ENCODE measurements around the gene EIF2AK3.
"Not testable (repeated sequence)": the region's sequence is repeated elsewhere in the genome, so short reads cannot be mapped to it uniquely, and the experiment has no call there.

The EIF2AK3 gene

DNA sequence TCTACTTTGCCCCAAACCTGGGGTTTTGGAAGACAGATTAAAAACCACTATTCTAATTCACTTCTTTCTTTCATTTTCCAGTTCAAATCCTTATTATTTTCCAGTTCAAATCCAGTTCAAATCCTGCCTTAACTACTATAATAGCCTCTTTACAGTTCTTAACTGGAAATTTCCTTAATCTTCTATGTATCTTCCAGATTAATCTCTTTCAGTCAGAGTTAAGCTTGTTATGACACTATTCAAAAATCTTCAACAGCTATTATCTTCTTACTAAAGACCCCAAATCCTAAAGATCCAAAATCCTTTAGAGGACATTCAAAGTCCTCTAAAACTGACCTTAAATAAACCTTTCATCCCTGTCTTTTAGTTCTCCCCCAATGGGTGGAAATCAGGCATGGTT lies 30.1 kb downstream of the EIF2AK3 start:
- DNase-seq (ENCODE audit: low read depth in 3 of 3): no peak

DNA sequence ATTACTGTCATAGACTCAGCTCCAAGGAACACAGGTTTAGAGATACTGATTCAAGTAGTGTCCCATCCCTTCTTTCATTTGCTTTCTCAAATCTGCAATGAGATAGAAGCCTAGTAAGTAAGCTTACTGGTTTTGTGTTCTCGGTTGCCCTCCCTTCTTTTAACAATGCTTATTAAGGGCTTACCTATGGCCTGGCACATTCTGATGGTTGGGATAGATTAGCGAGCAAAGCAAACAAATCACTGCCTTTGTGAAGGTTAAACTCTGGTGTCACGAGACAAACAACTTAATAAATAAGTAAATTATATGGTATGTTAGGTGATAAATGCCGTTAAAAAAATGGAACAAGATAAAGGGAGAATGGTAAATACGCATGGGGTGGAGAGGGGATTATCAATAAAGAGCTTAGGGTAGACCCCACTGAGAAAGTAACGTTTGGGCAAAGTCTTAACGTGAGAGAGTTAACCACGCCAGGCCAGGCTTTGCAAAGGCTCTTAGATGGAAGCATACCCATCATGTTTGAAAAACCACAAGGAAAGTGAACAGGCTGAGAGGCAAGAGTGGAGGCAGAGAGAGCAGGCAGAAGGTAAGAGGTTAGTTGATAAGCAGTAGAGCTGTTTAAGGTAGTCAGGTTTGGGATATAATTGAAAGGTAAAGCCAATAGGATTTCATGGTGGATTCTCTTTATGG lies 31.0 kb downstream of the EIF2AK3 start:
- no peak for DNase-seq (ENCODE audit: low read depth in 3 of 3)

DNA sequence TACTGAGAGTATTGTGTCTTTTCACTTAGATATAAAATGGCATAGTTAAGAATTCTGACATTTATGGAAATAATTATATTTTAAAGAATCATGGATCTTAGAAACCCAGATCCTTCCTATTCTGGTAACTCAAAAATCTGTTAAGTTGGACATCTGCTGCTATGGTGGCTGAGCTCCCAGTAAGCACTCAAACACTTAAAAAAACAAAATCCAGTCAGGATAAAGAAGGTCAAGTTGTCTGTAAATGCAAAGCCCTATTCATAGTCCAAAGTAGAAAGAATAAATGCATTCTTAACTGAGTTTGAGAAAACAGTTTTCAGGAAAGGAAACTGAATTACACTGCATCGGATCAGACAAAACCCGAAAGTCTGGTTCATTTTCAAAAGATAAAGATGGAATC lies 35.6 kb downstream of the EIF2AK3 start:
- no peak for DNase-seq (ENCODE audit: low read depth in 3 of 3)

DNA sequence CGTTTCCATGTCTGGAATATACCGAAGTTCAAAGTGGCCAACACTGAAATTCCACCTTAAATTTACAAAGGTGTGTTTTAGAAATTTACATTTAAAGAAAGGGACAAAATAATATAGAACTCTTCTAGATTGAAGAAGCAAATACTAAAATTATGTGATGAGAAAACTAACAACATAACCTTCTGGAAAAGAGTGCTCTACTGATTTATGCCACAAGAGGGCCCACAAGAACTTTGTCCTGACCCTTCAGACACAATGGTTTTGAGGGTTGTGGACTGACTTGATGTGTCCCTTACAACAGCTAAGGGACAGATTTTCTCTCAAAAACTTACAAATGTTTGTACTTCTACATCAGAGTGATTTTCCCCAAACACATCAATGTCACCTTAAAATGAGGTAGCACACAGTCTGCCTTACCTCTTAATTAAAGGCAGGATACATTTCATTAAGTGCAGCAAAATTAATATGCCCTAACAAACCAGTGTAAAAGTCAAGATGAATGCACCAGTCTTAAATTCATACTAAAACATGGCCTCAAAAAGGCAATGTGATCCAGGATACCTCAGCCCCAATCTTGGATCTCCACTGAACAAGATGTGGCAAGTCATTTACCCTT lies 36.2 kb downstream of the EIF2AK3 start:
- DNase-seq (ENCODE audit: low read depth in 3 of 3): peak in 2 of 3 donors; percentile 21 to 37

DNA sequence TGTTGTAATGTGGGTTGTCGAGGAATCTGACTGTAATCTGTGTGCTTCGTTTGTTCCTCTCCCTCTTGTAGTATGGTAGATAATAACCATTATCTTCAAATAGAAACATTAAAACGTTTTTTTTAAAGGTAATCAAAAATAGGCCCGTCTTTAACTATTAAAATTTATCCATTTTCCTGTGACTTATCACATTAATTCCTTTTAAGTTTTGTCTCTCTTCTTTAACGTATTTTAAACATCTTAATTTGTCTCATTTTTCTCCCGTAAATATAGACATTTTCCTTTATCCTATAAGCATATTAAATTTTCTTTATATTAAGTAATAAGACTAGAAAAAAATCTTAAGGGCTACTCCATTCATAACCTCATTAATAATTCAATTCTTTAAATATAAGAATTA lies 41.3 kb downstream of the EIF2AK3 start:
- DNase-seq (ENCODE audit: low read depth in 3 of 3): no peak

DNA sequence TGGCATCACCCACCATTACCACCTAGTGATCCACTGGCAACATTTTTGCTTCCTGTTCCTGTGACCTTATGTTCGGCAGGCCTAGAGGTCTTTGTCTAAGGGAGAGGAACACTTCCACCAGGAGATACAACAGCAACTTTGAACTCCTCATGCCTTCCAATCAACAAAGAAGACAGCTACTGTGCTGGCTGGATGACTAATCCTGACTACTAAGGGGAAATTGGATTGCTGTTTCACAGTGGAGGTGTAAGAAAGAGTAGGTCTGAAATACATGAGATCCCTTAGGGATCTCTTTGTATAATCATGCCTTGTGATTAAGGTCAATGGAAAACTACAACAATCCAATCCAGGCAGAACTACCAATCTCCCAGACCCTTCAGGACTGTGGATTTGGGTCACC lies 45.2 kb downstream of the EIF2AK3 start:
- DNase-seq (ENCODE audit: low read depth in 3 of 3): no peak

DNA sequence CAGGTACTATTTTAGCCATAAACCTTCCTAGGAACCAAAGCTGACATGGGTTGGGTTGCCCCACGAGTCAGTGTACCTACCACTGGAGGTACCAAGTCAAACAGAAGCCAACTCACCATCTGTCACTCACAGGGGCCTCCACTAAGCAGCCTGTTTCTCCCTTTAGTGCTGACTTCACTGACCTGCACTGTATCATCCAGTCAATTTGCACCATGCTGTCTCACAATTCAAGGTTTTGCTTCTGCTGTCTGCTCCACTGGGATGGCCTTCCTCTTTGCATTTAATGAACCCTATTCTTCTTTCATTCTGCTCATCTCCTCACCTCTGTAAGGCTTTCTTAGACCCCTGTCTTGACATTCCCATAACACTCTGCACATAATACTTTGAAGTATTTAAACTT lies 47.2 kb downstream of the EIF2AK3 start:
- no peak for DNase-seq (ENCODE audit: low read depth in 3 of 3)

DNA sequence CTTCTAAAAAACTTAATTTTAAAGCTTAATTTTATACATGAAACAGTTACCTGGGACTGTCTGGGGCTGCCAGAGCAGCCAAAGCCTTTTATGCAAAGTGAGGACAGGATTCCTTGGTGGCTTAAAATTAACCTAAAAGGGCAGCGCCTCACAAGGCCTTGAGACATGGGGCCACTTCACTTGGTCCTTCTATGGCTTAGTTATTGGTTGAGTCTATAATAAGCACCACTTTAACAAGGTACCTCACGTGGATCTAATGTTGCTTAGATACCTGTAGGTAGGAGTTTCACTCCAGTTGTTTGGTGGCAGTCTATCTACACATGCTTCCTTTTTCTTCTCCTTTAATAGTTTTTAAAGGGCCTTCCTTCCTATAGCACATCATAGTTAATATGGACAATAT lies 51.6 kb downstream of the EIF2AK3 start:
- no peak for DNase-seq (ENCODE audit: low read depth in 3 of 3)

DNA sequence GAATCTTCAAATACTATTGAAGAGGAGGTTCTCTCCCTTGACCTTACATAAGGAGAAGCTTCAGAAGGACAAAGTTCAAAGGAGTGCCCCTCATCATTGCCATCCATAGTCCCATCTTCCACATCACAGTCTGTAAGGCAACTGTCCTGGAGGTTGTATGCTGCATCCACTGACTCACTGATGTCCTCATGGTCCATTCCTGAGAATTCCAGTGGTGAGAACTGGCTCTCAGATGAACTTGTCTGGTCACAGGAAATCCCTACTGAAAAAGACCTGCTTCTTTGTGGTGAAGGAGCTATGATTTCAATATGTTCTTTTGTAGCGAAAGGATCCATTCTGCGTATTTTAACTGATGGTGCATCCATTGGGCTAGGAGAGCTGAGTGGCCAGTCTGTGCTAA lies 52.2 kb downstream of the EIF2AK3 start:
- no peak for DNase-seq (ENCODE audit: low read depth in 3 of 3)

DNA sequence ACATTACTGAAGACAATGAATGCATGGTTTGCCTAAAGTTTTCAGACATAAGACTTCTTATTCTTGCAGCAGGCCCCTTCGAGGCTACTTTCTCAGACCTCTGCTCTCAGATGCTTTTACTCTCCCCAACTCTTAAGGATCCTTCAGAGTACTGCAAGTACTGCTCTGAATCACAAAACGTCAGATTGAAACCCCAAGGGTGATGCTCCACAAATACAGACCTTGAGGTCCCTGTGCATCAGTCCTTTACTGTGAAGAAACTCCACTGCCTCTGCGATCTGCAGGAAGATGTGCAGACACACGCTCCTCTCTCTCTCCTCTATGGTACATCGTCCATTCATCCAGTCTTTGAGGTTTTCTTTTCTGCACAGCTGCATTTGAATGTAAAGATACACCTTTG lies 52.8 kb downstream of the EIF2AK3 start:
- no peak for DNase-seq (ENCODE audit: low read depth in 3 of 3)

DNA sequence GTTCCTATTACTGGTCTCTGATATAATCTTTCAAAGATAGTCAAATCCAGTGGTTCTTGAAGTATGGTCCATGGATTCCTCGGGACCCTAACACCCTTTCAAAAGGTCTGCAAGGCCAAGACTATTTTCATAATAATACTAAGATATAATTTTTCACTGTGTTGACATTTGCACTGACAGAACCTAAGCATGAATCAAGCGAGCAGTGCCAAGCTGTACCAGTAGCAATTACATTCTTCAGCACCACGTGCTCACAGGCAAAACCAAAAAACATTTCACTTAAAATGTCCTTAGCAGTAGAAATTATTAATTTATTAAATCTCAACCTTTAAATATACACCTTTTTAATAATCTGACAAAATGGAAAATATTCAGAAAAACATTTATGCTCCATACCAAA lies 59.1 kb downstream of the EIF2AK3 start:
- no peak for DNase-seq (ENCODE audit: low read depth in 3 of 3)

DNA sequence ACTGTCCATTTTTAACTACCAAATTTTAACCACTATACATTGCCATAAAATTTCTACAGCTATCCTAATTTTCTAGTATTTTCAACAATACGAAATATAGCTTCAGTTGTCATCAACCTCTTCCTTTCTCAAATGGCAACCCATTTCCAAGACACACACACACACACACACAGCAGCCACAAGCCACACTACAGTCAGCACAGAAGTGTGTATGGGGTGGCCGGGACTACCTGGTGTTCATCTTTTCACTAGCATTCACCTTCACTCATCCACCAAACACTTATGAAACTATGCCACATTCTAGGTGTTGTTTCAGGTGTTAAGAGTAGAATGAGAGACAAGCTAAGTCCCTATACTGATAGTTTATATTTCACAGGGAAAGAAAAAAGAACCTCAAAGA lies 62.9 kb downstream of the EIF2AK3 start:
- DNase-seq (ENCODE audit: low read depth in 3 of 3): no peak

DNA sequence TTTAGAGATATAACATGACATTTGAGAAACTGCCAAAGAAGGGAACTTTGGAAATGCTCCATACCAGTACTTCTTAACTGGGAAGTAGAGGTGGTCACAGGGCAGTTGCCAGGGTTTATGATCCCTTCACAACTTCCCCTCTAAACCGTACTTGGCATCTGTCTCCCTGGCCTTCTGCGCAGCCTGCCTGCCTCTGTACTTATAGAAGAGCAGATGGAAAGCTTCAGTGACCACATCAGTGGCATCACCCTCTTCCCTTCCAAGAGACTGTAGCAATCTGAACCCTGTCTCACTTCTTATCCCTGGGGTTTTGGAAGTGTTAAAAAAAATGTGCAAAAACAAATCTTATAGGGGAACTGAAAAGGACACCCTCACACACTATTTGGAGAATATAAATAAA lies 64.1 kb downstream of the EIF2AK3 start:
- DNase-seq (ENCODE audit: low read depth in 3 of 3): no peak

DNA sequence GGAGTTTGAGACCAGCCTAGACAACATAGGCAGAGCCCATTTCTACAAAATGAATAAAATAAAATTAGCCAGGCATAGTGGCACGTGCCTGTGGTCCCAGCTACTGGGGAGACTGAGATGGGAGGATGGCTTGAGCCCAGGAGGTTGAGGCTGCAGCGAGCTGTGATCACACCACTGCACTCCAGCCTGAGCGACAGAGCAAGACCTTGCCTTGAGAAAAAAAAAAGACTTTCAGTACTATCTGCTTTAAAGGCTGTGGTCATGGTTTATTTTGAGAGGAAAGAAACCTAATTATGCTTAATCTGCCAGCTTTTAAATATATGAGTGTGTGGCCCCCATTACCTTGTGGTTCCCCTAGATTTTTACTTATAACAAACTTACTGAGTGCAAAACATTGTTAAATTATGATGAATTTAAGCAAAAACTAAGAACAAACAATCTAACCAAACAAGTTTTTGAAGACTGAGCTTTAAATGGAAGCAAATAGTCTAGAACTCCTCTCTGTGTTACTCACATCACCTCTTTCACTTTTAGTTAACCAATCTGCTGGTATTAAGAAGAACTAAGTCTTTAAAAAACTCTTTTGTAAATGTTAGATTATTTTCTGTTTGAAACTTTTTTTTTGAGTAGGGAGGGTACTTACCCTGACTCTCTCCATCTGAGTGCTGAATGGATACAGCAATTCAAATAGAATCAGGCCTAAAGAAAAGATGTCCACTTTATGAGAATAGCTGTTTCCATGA lies 65.4 kb downstream of the EIF2AK3 start:
- no peak for DNase-seq (ENCODE audit: low read depth in 3 of 3)

DNA sequence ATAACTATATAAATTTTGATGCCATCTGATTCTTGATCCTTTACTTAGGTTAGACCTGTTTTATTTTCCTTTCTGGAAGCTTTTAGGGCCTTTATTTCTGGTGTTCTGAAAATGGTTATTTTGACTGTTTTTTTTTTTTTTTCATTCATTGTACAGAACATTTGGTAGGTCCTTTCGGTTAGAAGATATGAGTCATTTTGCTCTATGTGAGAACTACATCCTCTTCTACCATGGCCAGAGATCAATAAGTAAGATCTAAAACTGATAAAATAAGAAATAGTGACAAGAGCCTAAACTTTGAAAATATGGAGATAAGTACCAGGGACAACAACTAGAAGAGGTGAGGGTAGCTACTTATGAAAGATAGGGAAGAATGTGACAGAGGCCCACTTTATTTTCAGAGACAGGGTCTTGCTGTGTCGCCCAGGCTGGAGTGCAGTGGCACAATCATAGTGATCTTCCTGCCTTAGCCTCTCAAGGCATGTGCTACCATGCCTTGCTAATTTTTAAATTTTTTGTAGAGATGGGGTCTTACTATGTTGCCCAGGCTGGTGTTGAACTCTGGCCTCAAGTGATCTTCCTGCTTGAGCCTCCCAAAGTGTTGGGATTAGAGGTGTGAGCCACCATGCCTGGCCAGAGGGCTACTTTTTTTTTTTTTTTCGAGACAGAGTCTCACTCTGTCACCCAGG lies 66.5 kb downstream of the EIF2AK3 start:
- no peak for DNase-seq (ENCODE audit: low read depth in 3 of 3)

DNA sequence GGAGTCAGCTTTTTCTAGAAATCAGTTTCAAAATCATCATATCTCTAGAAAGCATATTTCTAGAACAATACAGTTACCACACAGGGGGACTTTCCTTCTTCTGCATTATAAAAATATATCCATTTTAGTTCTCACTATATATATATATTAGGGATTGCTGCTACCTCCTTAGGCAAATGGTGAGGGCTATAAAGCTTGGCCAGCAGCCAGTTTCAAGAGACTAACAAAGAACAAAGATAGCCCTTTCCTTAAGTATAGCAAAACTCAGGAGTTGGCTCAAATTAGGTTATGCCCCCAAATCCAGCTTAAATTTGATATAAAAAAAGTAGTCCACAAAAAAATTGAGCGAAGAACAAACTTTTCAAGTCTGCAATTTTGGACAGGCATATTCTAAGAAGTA lies 70.0 kb downstream of the EIF2AK3 start:
- no peak for DNase-seq (ENCODE audit: low read depth in 3 of 3)

DNA sequence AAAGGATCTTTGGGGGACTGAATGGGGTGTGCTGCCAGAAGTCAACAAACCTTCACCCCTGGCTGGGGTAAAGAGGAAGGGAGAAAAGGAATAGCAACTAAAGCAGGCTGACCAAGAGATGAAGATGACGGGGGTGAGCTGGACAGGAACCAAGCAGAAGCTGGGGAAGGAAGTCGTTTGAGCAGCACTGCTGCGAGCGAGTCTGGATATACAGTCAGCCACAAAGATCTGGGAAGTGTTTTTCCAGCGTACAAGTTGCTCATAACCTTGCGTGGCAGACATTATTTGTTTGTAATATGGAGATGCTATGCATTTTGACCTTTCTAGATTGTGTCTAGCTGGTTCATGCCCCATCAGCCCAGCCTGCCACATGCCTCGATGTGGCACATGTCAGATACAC lies 71.2 kb downstream of the EIF2AK3 start:
- DNase-seq (ENCODE audit: low read depth in 3 of 3): no peak

DNA sequence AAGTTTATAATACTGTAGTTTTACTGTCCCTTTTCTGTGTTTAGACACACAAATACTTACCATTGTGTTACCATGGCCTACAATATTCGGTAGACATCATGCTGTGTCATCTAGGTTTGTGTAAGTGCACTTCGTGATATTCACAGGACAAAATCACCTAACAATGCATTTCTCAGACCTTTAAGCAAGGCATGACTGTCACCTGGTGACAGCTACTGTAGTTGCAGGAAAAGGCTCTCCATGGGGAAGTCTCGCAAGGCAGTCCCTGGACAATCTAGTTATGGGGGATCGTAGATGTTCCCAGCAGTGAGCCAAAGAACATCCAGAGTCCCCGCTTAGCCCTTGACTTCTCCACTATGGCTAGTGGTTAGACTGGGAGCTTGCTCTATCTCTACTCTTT lies 73.1 kb downstream of the EIF2AK3 start:
- DNase-seq (ENCODE audit: low read depth in 3 of 3): no peak

DNA sequence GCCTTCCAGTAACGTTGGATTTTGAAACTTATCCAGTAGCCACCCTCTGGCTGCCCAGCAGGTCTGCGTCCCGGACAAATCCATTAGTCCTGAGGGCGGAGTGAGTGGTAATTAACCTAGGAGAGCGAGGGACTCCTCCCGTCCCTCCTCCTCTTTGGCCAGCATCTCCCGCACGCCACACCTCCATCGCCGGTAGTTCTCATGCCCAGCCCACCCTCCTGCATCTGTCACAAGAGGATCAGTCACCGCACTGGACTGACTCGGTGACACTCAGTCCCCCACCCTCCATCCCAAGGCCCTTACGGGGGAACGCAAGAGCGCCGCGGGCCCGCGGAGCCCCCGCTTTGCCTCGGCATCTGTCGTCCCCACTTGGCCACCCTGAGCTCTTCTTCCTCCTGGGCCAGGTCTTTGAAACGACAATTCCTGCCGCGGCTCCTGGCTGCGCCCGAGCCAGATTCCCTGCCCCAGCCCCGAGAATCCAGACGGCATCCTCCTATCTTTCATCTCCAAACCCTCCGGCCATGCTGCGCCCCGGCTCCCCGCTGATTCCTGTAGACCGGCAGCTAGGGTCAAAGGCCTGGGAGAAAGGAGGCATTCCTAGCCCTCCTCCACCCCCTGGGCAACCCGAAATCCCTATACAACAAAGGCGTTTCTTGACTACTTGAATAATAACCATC lies 77.5 kb downstream of the EIF2AK3 start:
- DNase-seq (ENCODE audit: low read depth in 3 of 3): no peak

DNA sequence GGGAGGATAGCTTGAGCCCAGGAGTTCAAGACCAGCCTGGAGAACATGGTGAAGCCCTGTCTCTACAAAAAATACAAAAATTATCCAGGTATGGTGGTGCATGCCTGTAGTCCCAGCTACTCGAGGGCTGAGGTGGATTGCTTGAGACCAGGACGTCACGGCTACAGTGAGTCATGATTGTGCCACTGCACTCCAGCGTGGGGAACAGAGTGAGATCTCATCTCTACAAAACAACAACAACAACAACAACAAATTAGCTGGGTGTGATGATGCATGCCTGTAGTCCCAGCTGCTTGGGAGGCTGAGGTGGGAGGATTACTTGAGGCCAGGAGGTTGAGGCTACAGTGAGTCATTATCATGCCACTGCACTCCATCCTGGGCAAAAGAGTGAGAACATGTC lies 81.0 kb downstream of the EIF2AK3 start:
- DNase-seq (ENCODE audit: low read depth in 3 of 3): not testable (repeated sequence)

DNA sequence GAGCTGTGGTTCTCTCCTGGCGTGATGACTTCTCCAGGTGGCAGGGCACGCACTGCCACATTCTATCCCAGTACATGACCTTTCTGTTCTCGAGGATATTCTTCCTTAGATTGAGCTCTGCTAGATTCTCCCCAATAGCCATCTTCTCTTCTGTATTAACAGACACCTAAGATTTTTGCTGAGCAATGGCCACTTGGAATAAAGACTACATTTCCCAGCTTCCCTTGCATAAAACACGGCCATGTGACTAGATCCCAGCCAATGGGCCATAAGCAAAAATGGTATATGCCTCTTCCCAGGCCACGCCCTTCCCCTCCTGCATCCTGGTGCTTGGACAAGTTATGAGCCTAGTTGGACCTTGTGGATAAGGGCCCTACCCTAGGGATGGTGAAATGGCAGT lies 82.1 kb downstream of the EIF2AK3 start:
- no peak for DNase-seq (ENCODE audit: low read depth in 3 of 3)

DNA sequence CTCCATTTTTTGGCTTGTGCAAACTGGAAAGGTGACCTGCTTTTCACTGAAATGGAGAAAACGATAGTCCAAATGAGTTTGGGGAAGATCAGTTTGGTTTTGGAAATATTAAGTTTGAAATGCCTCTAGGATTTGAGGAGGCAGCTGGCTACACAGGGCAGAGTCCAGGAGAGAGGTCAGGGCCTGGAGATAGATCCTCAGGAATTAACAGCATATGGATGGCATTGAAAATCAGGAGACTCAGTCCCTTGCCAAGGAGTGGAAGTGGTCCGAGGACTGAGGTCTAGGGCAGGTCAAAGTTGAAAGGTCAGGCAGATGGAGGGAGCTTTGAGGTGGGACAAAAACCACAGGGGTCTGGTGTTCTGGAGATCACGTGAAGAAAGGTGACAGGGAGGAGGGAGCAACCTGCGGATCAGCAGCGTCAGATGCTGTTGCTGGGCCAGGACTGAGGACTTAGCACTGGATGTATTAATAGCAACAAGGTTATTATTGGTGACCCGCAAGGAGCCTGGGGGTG lies 83.7 kb downstream of the EIF2AK3 start:
- no peak for DNase-seq (ENCODE audit: low read depth in 3 of 3)

All from stimulated activated CD4-positive, alpha-beta T cell treated with anti-CD3 and anti-CD28 coated beads, TNF-alpha, amount 100 ng/mL, for 48 hours (primary cell).